ENCODE data around the gene PPP2R5E. TPM values are rescaled to one million over a fixed set of nuclear protein-coding genes. Genes with fewer than 3 reads are reported as not detected.
A peak's percentile ranks its signal among the peaks of the same experiment; 100 is the strongest.

Gene PPP2R5E
- total RNA-seq, 1 donor from 2014 or later: 45.1 TPM

GRCh38 chr14:63474844-63475243 lies 68.3 kb downstream of the PPP2R5E start:
- Mint-ChIP-seq H3K36me3 (ENCODE audit: low read depth) (peaks cover 6% of the 10 kb centered on the region), H3K27me3 (no peaks in the 10 kb centered on the region), H3K4me1 (peaks cover 48% of the 10 kb centered on the region), H3K4me3 (no peak overlapping the region), H3K9me3 (no peaks in the 10 kb centered on the region), H3K27ac (no peak overlapping the region)
- DNase-seq: no peak
- intact Hi-C loops (cut with micrococcal nuclease): loop anchor here (5.0 to 10.0 kb wide), 4 partner anchors 37 to 387 kb away; partner anchors contain the start of gene SGPP1

- Mint-ChIP-seq H3K4me1 (peaks cover 44% of the 10 kb centered on the region), H3K36me3 (ENCODE audit: low read depth) (peaks cover 4% of the 10 kb centered on the region), H3K27ac (no peak overlapping the region), H3K27me3 (no peaks in the 10 kb centered on the region), H3K4me3 (no peak overlapping the region), H3K9me3 (no peaks in the 10 kb centered on the region)
- intact Hi-C loops (cut with micrococcal nuclease): loop anchor here (10.0 kb wide), 2 partner anchors 251 to 291 kb away; partner anchors contain the start of gene SGPP1
- no peak for DNase-seq
Observed at GRCh38 chr14:63474111-63474510, 69.1 kb downstream of the PPP2R5E start.

GRCh38 chr14:63472986-63473788 lies 70.0 kb downstream of the PPP2R5E start:
- no peaks in the 10 kb centered on the region for H3K27me3 Mint-ChIP-seq
- H3K27ac Mint-ChIP-seq: no peak overlapping the region
- H3K4me3 Mint-ChIP-seq: no peak overlapping the region
- intact Hi-C loops (cut with micrococcal nuclease): loop anchor here (10.0 kb wide), 2 partner anchors 252 to 292 kb away; partner anchors contain the start of gene SGPP1
- DNase-seq: no peak
- no peaks in the 10 kb centered on the region for H3K9me3 Mint-ChIP-seq
- H3K36me3 Mint-ChIP-seq (ENCODE audit: low read depth): peaks cover 4% of the 10 kb centered on the region
- peaks cover 45% of the 10 kb centered on the region for H3K4me1 Mint-ChIP-seq

- H3K4me3 Mint-ChIP-seq: peak overlapping the region; percentile 43
- no peaks in the 10 kb centered on the region for H3K9me3 Mint-ChIP-seq
- H3K4me1 Mint-ChIP-seq: peaks cover 39% of the 10 kb centered on the region
- no peak for DNase-seq
- intact Hi-C loops (cut with micrococcal nuclease): loop anchor here (2.0 to 10.0 kb wide), 4 partner anchors 32 to 294 kb away; partner anchors contain the start of genes PPP2R5E and SGPP1
- no peaks in the 10 kb centered on the region for H3K27me3 Mint-ChIP-seq
- peaks cover 4% of the 10 kb centered on the region for H3K36me3 Mint-ChIP-seq (ENCODE audit: low read depth)
- H3K27ac Mint-ChIP-seq: peak overlapping the region; percentile 34
Observed at GRCh38 chr14:63470962-63471793, 72.0 kb downstream of the PPP2R5E start.

- H3K27ac Mint-ChIP-seq: peak overlapping the region; percentile 2
- no peaks in the 10 kb centered on the region for H3K27me3 Mint-ChIP-seq
- H3K36me3 Mint-ChIP-seq (ENCODE audit: low read depth): peaks cover 5% of the 10 kb centered on the region
- H3K4me1 Mint-ChIP-seq: peaks cover 31% of the 10 kb centered on the region
- H3K9me3 Mint-ChIP-seq: no peaks in the 10 kb centered on the region
- H3K4me3 Mint-ChIP-seq: no peak overlapping the region
- intact Hi-C loops (cut with micrococcal nuclease): loop anchor here (1.0 kb wide), 1 partner anchor 10 kb away; no protein-coding TSS in a partner anchor
- DNase-seq: no peak
Observed at GRCh38 chr14:63468294-63468693, 74.9 kb downstream of the PPP2R5E start.

GRCh38 chr14:63467440-63468072 lies 75.6 kb downstream of the PPP2R5E start:
- no peak for DNase-seq

GRCh38 chr14:63465347-63465746 lies 77.8 kb downstream of the PPP2R5E start:
- DNase-seq: no peak
- Mint-ChIP-seq H3K4me1 (peaks cover 24% of the 10 kb centered on the region), H3K9me3 (no peaks in the 10 kb centered on the region), H3K4me3 (no peak overlapping the region), H3K27ac (no peak overlapping the region), H3K27me3 (no peaks in the 10 kb centered on the region), H3K36me3 (ENCODE audit: low read depth) (peaks cover 7% of the 10 kb centered on the region)
- intact Hi-C loops (cut with micrococcal nuclease): no loop called here

More at GRCh38 chr14:63467440-63468072, 75.6 kb downstream of the PPP2R5E start:
- intact Hi-C loops (cut with micrococcal nuclease): loop anchor here (1.0 kb wide), 1 partner anchor 11 kb away; no protein-coding TSS in a partner anchor
- peaks cover 31% of the 10 kb centered on the region for H3K4me1 Mint-ChIP-seq
- no peaks in the 10 kb centered on the region for H3K27me3 Mint-ChIP-seq
- no peak overlapping the region for H3K4me3 Mint-ChIP-seq
- no peaks in the 10 kb centered on the region for H3K9me3 Mint-ChIP-seq
- no peak overlapping the region for H3K27ac Mint-ChIP-seq
- H3K36me3 Mint-ChIP-seq (ENCODE audit: low read depth): peaks cover 5% of the 10 kb centered on the region

- DNase-seq: no peak
- intact Hi-C loops (cut with micrococcal nuclease): no loop called here
- H3K27ac Mint-ChIP-seq: no peak overlapping the region
Observed at GRCh38 chr14:63460680-63461369, 82.4 kb downstream of the PPP2R5E start.

GRCh38 chr14:63459738-63460137 lies 83.4 kb downstream of the PPP2R5E start:
- Mint-ChIP-seq H3K4me3 (no peak overlapping the region), H3K4me1 (peaks cover 12% of the 10 kb centered on the region), H3K9me3 (no peaks in the 10 kb centered on the region), H3K27ac (no peak overlapping the region), H3K27me3 (no peaks in the 10 kb centered on the region), H3K36me3 (ENCODE audit: low read depth) (peaks cover 7% of the 10 kb centered on the region)
- no peak for DNase-seq
- intact Hi-C loops (cut with micrococcal nuclease): no loop called here

More at GRCh38 chr14:63460680-63461369, 82.4 kb downstream of the PPP2R5E start:
- no peaks in the 10 kb centered on the region for H3K27me3 Mint-ChIP-seq
- H3K4me3 Mint-ChIP-seq: no peak overlapping the region
- H3K4me1 Mint-ChIP-seq: peaks cover 7% of the 10 kb centered on the region
- no peaks in the 10 kb centered on the region for H3K9me3 Mint-ChIP-seq
- peaks cover 7% of the 10 kb centered on the region for H3K36me3 Mint-ChIP-seq (ENCODE audit: low read depth)

- intact Hi-C loops (cut with micrococcal nuclease): no loop called here
- H3K36me3 Mint-ChIP-seq (ENCODE audit: low read depth): peaks cover 14% of the 10 kb centered on the region
Observed at GRCh38 chr14:63457498-63457897, 85.7 kb downstream of the PPP2R5E start.

GRCh38 chr14:63454863-63455622 lies 88.1 kb downstream of the PPP2R5E start:
- H3K36me3 Mint-ChIP-seq (ENCODE audit: low read depth): peaks cover 16% of the 10 kb centered on the region
- H3K9me3 Mint-ChIP-seq: no peaks in the 10 kb centered on the region
- H3K27ac Mint-ChIP-seq: no peak overlapping the region
- H3K4me1 Mint-ChIP-seq: peaks cover 4% of the 10 kb centered on the region
- no peak overlapping the region for H3K4me3 Mint-ChIP-seq
- no peak for DNase-seq
- no peaks in the 10 kb centered on the region for H3K27me3 Mint-ChIP-seq
- intact Hi-C loops (cut with micrococcal nuclease): no loop called here

More at GRCh38 chr14:63457498-63457897, 85.7 kb downstream of the PPP2R5E start:
- no peak for DNase-seq
- no peaks in the 10 kb centered on the region for H3K9me3 Mint-ChIP-seq
- H3K27me3 Mint-ChIP-seq: no peaks in the 10 kb centered on the region
- H3K4me1 Mint-ChIP-seq: peaks cover 8% of the 10 kb centered on the region
- no peak overlapping the region for H3K4me3 Mint-ChIP-seq
- H3K27ac Mint-ChIP-seq: no peak overlapping the region

GRCh38 chr14:63454436-63454835 lies 88.7 kb downstream of the PPP2R5E start:
- Mint-ChIP-seq H3K27me3 (no peaks in the 10 kb centered on the region), H3K27ac (no peak overlapping the region), H3K4me1 (peaks cover 4% of the 10 kb centered on the region), H3K9me3 (no peaks in the 10 kb centered on the region), H3K36me3 (ENCODE audit: low read depth) (peaks cover 16% of the 10 kb centered on the region), H3K4me3 (no peak overlapping the region)
- no peak for DNase-seq
- intact Hi-C loops (cut with micrococcal nuclease): no loop called here

All from activated CD4-positive, alpha-beta T cell treated with anti-CD3 and anti-CD28 coated beads, Interleukin-2, amount 10 ng/mL, durations not matched to agents 24 days and 14 days (primary cell).